H1 (cell line): ENCODE measurements around the gene SNX3. TPM values are rescaled to one million over a fixed set of nuclear protein-coding genes. Genes with fewer than 3 reads are reported as not detected.

Source experiments
- CTCF ChIA-PET: fragments of 300-600 bp; sonication (Branson Sonifier 250); formaldehyde crosslinking; loops from one replicate; lab custom pipeline; 2021; ENCODE audit not compliant: partially characterized antibody; lab: Charles Lee
- POLR2A ChIA-PET: fragments of 300-600 bp; sonication (Branson Sonifier 250); formaldehyde crosslinking; loops from one replicate; lab custom pipeline; 2021; ENCODE audit warnings: inconsistent platforms; ENCODE audit not compliant: partially characterized antibody; lab: Charles Lee
- DNase-seq, 2 experiments: peaks; one replicate each; pipeline versions ENCODE4 v3.0.0 to v3.0.0-alpha.2; 2010 to 2022; ENCODE audit warnings: low spot score in 2 of 2, low read depth in 1 of 2, mixed read lengths in 1 of 2
- FAIRE-seq: peaks from 2 replicates; lab custom pipeline; 2011; peaks lifted over from hg19 to GRCh38; lab: Jason Lieb, UNC
- H2AFZ ChIP-seq: 2 replicates; pipeline ENCODE4 v1.8.1; 2012; ENCODE audit warnings: low read length, inconsistent platforms
- H2AK5ac ChIP-seq: 2 replicates; pipeline ENCODE4 v1.6.1; 2013; ENCODE audit warnings: low read depth, low read length
- H2BK120ac ChIP-seq: replicated peaks from 2 replicates; pipeline ENCODE3; 2013; ENCODE audit warnings: low read depth, low read length, inconsistent platforms
- H2BK12ac ChIP-seq: 2 replicates; pipeline ENCODE4 v1.6.1; 2013; ENCODE audit warnings: low read depth, low read length
- H2BK15ac ChIP-seq: 2 replicates; pipeline ENCODE4 v1.6.1; 2013; ENCODE audit warnings: low read length
- H2BK20ac ChIP-seq: 2 replicates; pipeline ENCODE4 v1.6.1; 2013; ENCODE audit warnings: low read length
- H2BK5ac ChIP-seq: 2 replicates; pipeline ENCODE4 v1.6.1; 2013; ENCODE audit warnings: low read depth, low read length
- H3K14ac ChIP-seq: 2 replicates; pipeline ENCODE4 v1.6.1; 2013; ENCODE audit warnings: inconsistent platforms; ENCODE audit not compliant: insufficient read length
- H3K18ac ChIP-seq: 2 replicates; pipeline ENCODE4 v1.6.1; 2013; ENCODE audit warnings: low read length; ENCODE audit errors: extremely low read depth
- H3K23ac ChIP-seq: 2 replicates; pipeline ENCODE4 v1.6.1; 2013; ENCODE audit warnings: inconsistent platforms; ENCODE audit not compliant: insufficient read length
- H3K23me2 ChIP-seq: 2 replicates; pipeline ENCODE4 v1.6.1; 2013; ENCODE audit warnings: low read depth, low read length
- H3K27ac ChIP-seq: 2 replicates; pipeline ENCODE4 v1.6.1; 2011; ENCODE audit warnings: low read depth, low read length, inconsistent platforms
- H3K27me3 ChIP-seq, 4 experiments: replicated peaks in 1 of 4; 1 replicate in 1 of 4; 2 replicates in 3 of 4; pipeline versions ENCODE4 v1.6.1 to v1.8.1; 2011 to 2013; ENCODE audit warnings: low read length in 3 of 4, mild to moderate bottlenecking in 3 of 4, inconsistent platforms in 2 of 4, mixed read lengths in 2 of 4, moderate library complexity in 1 of 4; ENCODE audit not compliant: control insufficient read depth in 3 of 4, insufficient read depth in 3 of 4; ENCODE audit errors: extremely low read depth in 1 of 4
- H3K36me3 ChIP-seq, 4 experiments: 2 replicates each; pipeline versions ENCODE4 v1.6.1 to v1.8.1; 2011 to 2013; ENCODE audit warnings: mild to moderate bottlenecking in 4 of 4, low read length in 3 of 4, moderate library complexity in 2 of 4, control low read depth in 1 of 4, inconsistent platforms in 1 of 4; ENCODE audit not compliant: insufficient read depth in 4 of 4, control insufficient read depth in 2 of 4
- H3K4ac ChIP-seq: replicated peaks from 2 replicates; pipeline ENCODE3; 2013; ENCODE audit warnings: low read length, low read depth, mixed read lengths, inconsistent platforms; ENCODE audit not compliant: insufficient read length
- H3K4me1 ChIP-seq, 4 experiments: replicated peaks in 1 of 4; 1 replicate in 1 of 4; 2 replicates in 3 of 4; pipeline versions ENCODE4 v1.6.1 to v1.8.1; 2011 to 2013; ENCODE audit warnings: low read length in 3 of 4, inconsistent platforms in 2 of 4, mixed read lengths in 1 of 4; ENCODE audit not compliant: insufficient read depth in 4 of 4, control insufficient read depth in 3 of 4
- H3K4me2 ChIP-seq, 2 experiments: 2 replicates each; pipeline versions ENCODE4 v1.6.1 to v1.8.1; 2011 to 2013; ENCODE audit warnings: low read depth in 2 of 2, low read length in 2 of 2, control low read depth in 1 of 2, inconsistent platforms in 1 of 2, mild to moderate bottlenecking in 1 of 2; ENCODE audit not compliant: insufficient read depth in 1 of 2
- H3K4me3 ChIP-seq, 4 experiments: fragments of 200-600, 300-600 bp in 1 of 4; sonication (generic), shearing (Covaris generic), sonication (Bioruptor Twin) in 1 of 4; 2 replicates each; pipeline versions ENCODE4 v1.5.1 to v1.8.1; 2011 to 2016; ENCODE audit warnings: low read length in 4 of 4, low read depth in 3 of 4, control low read depth in 2 of 4, inconsistent platforms in 2 of 4, mild to moderate bottlenecking in 2 of 4, mixed read lengths in 1 of 4, moderate library complexity in 1 of 4; ENCODE audit not compliant: insufficient read depth in 2 of 4; ENCODE audit errors: extremely low read depth in 1 of 4
- H3K56ac ChIP-seq: replicated peaks from 2 replicates; pipeline ENCODE3; 2013; ENCODE audit warnings: low read depth, mild to moderate bottlenecking, mixed read lengths, low read length, inconsistent platforms; ENCODE audit not compliant: insufficient read length
- H3K79me1 ChIP-seq: 2 replicates; pipeline ENCODE4 v1.6.1; 2013; ENCODE audit warnings: low read depth, low read length, control low read depth
- H3K79me2 ChIP-seq, 2 experiments: 2 replicates each; pipeline versions ENCODE4 v1.6.1 to v1.8.1; 2012 to 2013; ENCODE audit warnings: low read length in 2 of 2, mild to moderate bottlenecking in 2 of 2, inconsistent platforms in 1 of 2; ENCODE audit not compliant: insufficient read depth in 2 of 2, control insufficient read depth in 1 of 2
- H3K9ac ChIP-seq, 4 experiments: replicated peaks in 1 of 4; 1 replicate in 1 of 4; 2 replicates in 3 of 4; pipeline versions ENCODE4 v1.6.1 to v1.8.1; 2011 to 2013; ENCODE audit warnings: low read depth in 3 of 4, low read length in 3 of 4, control low read depth in 2 of 4, mild to moderate bottlenecking in 2 of 4, moderate library complexity in 2 of 4, inconsistent platforms in 1 of 4; ENCODE audit errors: extremely low read depth in 1 of 4
- H3K9me3 ChIP-seq, 2 experiments: 2 replicates each; pipeline versions ENCODE4 v1.6.1 to v1.8.1; 2012 to 2013; ENCODE audit warnings: mild to moderate bottlenecking in 2 of 2, moderate library complexity in 2 of 2, control low read depth in 1 of 2, inconsistent platforms in 1 of 2, low read depth in 1 of 2, low read length in 1 of 2, mixed read lengths in 1 of 2; ENCODE audit not compliant: insufficient read depth in 2 of 2
- H4K20me1 ChIP-seq, 2 experiments: replicated peaks in 1 of 2; 2 replicates each; pipeline versions ENCODE3 to v1.8.1; 2011 to 2013; ENCODE audit warnings: inconsistent platforms in 2 of 2, low read length in 2 of 2, mild to moderate bottlenecking in 1 of 2; ENCODE audit not compliant: insufficient read depth in 2 of 2, control insufficient read depth in 1 of 2
- H4K5ac ChIP-seq: 2 replicates; pipeline ENCODE4 v1.6.1; 2013; ENCODE audit warnings: low read length, low read depth, mixed read lengths, inconsistent platforms; ENCODE audit not compliant: insufficient read length
- H4K8ac ChIP-seq: 2 replicates; pipeline ENCODE4 v1.8.0; 2013; ENCODE audit warnings: mild to moderate bottlenecking, moderate library complexity, low read length, inconsistent platforms; ENCODE audit not compliant: insufficient read depth; ENCODE audit errors: extremely low read depth
- H4K91ac ChIP-seq: replicated peaks from 2 replicates; pipeline ENCODE3; 2013; ENCODE audit warnings: low read length, mixed read lengths, inconsistent platforms; ENCODE audit not compliant: insufficient read length
- CBX8 ChIP-seq: fragments of 300-800, 300-1000 bp; sonication (generic); IDR thresholded peaks from 2 replicates; pipeline ENCODE4 v1.7.1; 2016; ENCODE audit warnings: low read depth, low read length, borderline replicate concordance
- CTBP2 ChIP-seq: IDR thresholded peaks from 2 replicates; pipeline ENCODE4 v1.7.0; 2011; ENCODE audit warnings: borderline replicate concordance, mild to moderate bottlenecking, moderate library complexity, mixed read lengths, low read length; ENCODE audit not compliant: insufficient read depth, insufficient read length
- EZH2 ChIP-seq: fragments of 200-600 bp; sonication (generic); IDR thresholded peaks from 2 replicates; pipeline ENCODE4 v1.7.1; 2012; ENCODE audit warnings: low read depth, mild to moderate bottlenecking, moderate library complexity, low read length, inconsistent platforms; ENCODE audit not compliant: severe bottlenecking
- KDM4A ChIP-seq: IDR thresholded peaks from one replicate; pipeline ENCODE4 v1.7.1; 2012; ENCODE audit warnings: low read depth, mild to moderate bottlenecking, moderate library complexity, low read length, inconsistent platforms; ENCODE audit not compliant: severe bottlenecking
- RNF2 ChIP-seq: fragments of 200-900, 300-1000 bp; sonication (generic); IDR thresholded peaks from 2 replicates; pipeline ENCODE4 v1.7.1; 2016; ENCODE audit warnings: borderline replicate concordance, low read depth, mild to moderate bottlenecking, antibody characterized with exemption, low read length; ENCODE audit not compliant: poor library complexity, severe bottlenecking; ENCODE audit errors: missing control alignments
- SUZ12 ChIP-seq: fragments of 200-600 bp; sonication (generic); IDR thresholded peaks from 2 replicates; pipeline ENCODE4 v1.6.1; 2012; ENCODE audit warnings: mild to moderate bottlenecking, inconsistent platforms, low read length, moderate library complexity, mixed read lengths
- WGBS, 2 experiments: shearing (Covaris generic) in 1 of 2; methylation state at CpG; one replicate each; pipeline versions ENCODE4 v1.1.6 to v1.1.7; 2013 to 2015; ENCODE audit warnings: low lambda C conversion rate in 2 of 2, mixed read lengths in 2 of 2, inconsistent platforms in 1 of 2, low coverage in 1 of 2, missing lambda C conversion rate in 1 of 2; ENCODE audit not compliant: insufficient replicate concordance in 2 of 2, insufficient coverage in 1 of 2, insufficient read length in 1 of 2; ENCODE audit errors: extremely low coverage in 1 of 2, missing lambda C conversion rate in 1 of 2; 5-methylcytosine and 5-hydroxymethylcytosine counted together
- polyA plus RNA-seq, 7 experiments: library from polyadenylated mRNA; depleted of rRNA in 3 of 7; stranded (reverse) in 5 of 7; unstranded in 2 of 7; fragments of >200 nt in 5 of 7; fragments of 200-250 nt in 2 of 7; gene quantifications; 1 replicate in 5 of 7; 2 replicates in 1 of 7; 4 replicates in 1 of 7; pipeline versions ENCODE4 v1.2.1 to v1.2.3, GENCODE V29; 2011 to 2013; ENCODE audit warnings: missing spikeins in 2 of 7, mixed read lengths in 2 of 7
- total RNA-seq: library from RNA; stranded (reverse); fragmentation: NEBNext Ultra II Directional; extraction: Animal tissue kit (Norgen Biotek cat#: 25700); gene quantifications from 2 replicates; pipeline ENCODE4 v1.2.1, GENCODE V29; 2021

The SNX3 gene
- total and polyA plus RNA-seq, 2 of the 8 experiments (the other 6 are each of a cell fraction or from before 2014, with no cell fraction given): 72.5 to 150 TPM

- no peak overlapping the region for H2AFZ ChIP-seq
- no peak overlapping the region for H3K9ac ChIP-seq
- H3K23ac ChIP-seq: no peak overlapping the region
- no peak overlapping the region for H4K91ac ChIP-seq
- no peaks in the 10 kb centered on the region for H3K79me1 ChIP-seq
- H4K8ac ChIP-seq: no peak overlapping the region
- H2BK5ac ChIP-seq: no peak overlapping the region
- H3K4me1 ChIP-seq: peaks cover 17 to 36% (median 21%) of the 10 kb centered on the region in 4 experiments
- no peak overlapping the region for H3K18ac ChIP-seq
- no peak overlapping the region for H3K14ac ChIP-seq
- FAIRE-seq: no peak
- H3K36me3 ChIP-seq: peaks cover 0 to 5% (median 0%) of the 10 kb centered on the region in 4 experiments; a peak in 1 of 8 replicates
- 22% methylated on average over 3 of the region's 3 CpGs; no CpG with 5 or more reads in 1 of the 2 experiments for WGBS, 2 experiments
- no peak overlapping the region for H3K56ac ChIP-seq
- H3K4ac ChIP-seq: no peak overlapping the region
- H2BK20ac ChIP-seq: no peak overlapping the region
- no peak overlapping the region for H2AK5ac ChIP-seq
- peak overlapping the region; percentile 74 for H2BK15ac ChIP-seq
- peak; percentile 6 for TF ChIP-seq EZH2
- peak; percentile 83 for TF ChIP-seq RNF2
- peak; percentile 34 for TF ChIP-seq SUZ12
- TF ChIP-seq CBX8: peak; percentile 91; the same call in 1 of the 2 replicates
- TF ChIP-seq CTBP2: no peak
- TF ChIP-seq KDM4A: no peak
- TF ChIP-seq, all 59 proteins: peak for 4
- Histone ChIP-seq H3K4me2 (no peak overlapping the region), H2BK120ac (no peak overlapping the region), H3K27me3 (peaks cover 95 to 100% (median 98%) of the 10 kb centered on the region in 4 experiments), H4K20me1 (peaks cover 13 to 26% of the 10 kb centered on the region in 2 experiments), H4K5ac (no peak overlapping the region), H3K4me3 (no peak overlapping the region), H3K9me3 (no peaks in the 10 kb centered on the region), H3K27ac (no peak overlapping the region), H3K79me2 (no peaks in the 10 kb centered on the region), H3K23me2 (peaks cover 7% of the 10 kb centered on the region; the same call in 1 of the 2 replicates), H2BK12ac (no peak overlapping the region)
- ChIA-PET POLR2A (interaction anchor here (0.8 to 1.8 kb wide), 2 partner anchors 10 to 27 kb away, joined by 3 read pairs; no protein-coding TSS in a partner anchor), CTCF (interaction anchor here (1.0 to 2.6 kb wide), 6 partner anchors 11 to 49 kb away, joined by 4 to 12 read pairs (median 5); no protein-coding TSS in a partner anchor)
- DNase-seq: no peak
Observed at GRCh38 chr6:108161724-108162282, 99.0 kb downstream of the SNX3 start.
